NB4 (cell line): ENCODE results near the gene HTR2A.

Source experiments
- DNase-seq: peaks from one replicate; pipeline ENCODE4 v3.0.0; 2010; ENCODE audit warnings: low read depth
- H3K4me3 ChIP-seq: one replicate; pipeline ENCODE4 v1.5.1; 2011; ENCODE audit warnings: mild to moderate bottlenecking, low read depth, low read length, moderate library complexity
- MYC ChIP-seq: IDR thresholded peaks from 2 replicates; pipeline ENCODE4 v1.6.1; 2011; ENCODE audit warnings: low read depth, low read length
- POLR2A ChIP-seq: IDR thresholded peaks from 2 replicates; pipeline ENCODE4 v1.6.1; 2011; ENCODE audit warnings: mild to moderate bottlenecking; ENCODE audit not compliant: insufficient read length; ENCODE audit errors: extremely low read depth
- TF ChIP-seq, protein P1 (sequence below): IDR thresholded peaks from 2 replicates; pipeline ENCODE4 v1.6.1; 2011; ENCODE audit warnings: low read depth, low read length
- TF ChIP-seq, protein P2 (sequence below): IDR thresholded peaks from one replicate; pipeline ENCODE4 v1.5.1; 2012; ENCODE audit warnings: low read depth, low read length

Gene HTR2A

DNA sequence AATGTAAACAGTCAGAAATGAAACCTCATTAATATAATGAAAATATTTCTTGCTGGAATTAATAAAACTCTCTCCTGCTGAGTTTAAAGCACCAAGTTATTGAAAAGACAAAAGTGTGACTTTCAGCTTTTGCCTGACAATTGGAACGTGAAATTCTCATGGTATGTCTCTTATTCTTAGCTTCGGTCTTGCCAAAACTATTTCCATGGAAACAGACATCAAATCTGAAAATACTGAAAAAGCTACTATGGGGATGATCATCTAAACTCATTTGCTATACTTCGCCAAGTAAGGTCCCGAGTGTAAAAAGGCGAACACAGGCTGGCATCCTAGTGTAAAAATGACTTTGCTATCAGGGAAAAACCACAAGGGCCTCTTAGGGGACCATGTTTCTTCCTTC, 22.8 kb downstream of the HTR2A start:
- no peak overlapping the region for H3K4me3 ChIP-seq
- TF ChIP-seq, protein P1, sequence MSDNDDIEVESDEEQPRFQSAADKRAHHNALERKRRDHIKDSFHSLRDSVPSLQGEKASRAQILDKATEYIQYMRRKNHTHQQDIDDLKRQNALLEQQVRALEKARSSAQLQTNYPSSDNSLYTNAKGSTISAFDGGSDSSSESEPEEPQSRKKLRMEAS = no peak
- no peak for TF ChIP-seq POLR2A
- no peak for DNase-seq

DNA sequence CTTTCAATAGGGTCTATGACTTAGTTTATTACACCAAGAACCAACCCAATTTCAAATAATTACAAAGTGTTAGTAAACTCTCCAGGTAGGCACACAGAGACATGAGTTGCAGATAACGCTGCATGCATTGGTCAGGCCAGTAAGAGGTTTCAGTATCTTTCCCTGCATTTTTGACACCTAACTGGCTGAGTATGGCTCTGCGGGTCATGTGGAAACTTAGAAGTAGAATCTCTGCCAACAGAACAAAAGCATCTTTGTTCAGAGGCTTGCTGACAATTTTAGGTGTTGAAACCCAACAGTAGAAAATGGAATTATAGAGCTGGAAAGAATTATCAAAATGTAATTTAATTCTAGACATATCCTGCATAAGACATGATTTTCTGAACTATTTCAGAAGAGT, 25.3 kb downstream of the HTR2A start:
- no peak for DNase-seq
- TF ChIP-seq, protein P1 = no peak
- TF ChIP-seq POLR2A (no peak), MYC (no peak)
- TF ChIP-seq, protein P2, sequence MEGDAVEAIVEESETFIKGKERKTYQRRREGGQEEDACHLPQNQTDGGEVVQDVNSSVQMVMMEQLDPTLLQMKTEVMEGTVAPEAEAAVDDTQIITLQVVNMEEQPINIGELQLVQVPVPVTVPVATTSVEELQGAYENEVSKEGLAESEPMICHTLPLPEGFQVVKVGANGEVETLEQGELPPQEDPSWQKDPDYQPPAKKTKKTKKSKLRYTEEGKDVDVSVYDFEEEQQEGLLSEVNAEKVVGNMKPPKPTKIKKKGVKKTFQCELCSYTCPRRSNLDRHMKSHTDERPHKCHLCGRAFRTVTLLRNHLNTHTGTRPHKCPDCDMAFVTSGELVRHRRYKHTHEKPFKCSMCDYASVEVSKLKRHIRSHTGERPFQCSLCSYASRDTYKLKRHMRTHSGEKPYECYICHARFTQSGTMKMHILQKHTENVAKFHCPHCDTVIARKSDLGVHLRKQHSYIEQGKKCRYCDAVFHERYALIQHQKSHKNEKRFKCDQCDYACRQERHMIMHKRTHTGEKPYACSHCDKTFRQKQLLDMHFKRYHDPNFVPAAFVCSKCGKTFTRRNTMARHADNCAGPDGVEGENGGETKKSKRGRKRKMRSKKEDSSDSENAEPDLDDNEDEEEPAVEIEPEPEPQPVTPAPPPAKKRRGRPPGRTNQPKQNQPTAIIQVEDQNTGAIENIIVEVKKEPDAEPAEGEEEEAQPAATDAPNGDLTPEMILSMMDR = no peak
- no peak overlapping the region for H3K4me3 ChIP-seq

DNA sequence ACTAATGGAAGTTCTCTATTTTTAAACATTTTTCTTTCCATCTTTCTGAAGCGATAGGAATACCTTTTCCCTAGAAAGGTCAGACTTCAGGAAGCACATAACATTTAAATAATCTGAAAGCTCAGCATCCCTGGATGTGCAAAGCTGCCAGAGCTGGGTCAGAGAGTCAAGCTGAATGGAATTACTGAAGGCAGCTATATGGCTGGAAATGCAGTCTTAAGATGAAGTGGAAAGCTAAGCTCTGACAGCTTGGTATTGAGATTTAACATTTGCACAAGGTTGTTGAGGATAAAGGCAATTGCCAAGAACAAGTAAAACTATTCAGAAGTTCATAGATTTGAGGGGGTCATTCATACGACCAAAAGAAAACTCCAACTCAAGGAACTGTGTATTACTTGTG, 28.8 kb downstream of the HTR2A start:
- no peak overlapping the region for H3K4me3 ChIP-seq
- DNase-seq = no peak
- TF ChIP-seq, protein P2 = no peak
- TF ChIP-seq, protein P1 = no peak
- TF ChIP-seq POLR2A (no peak), MYC (no peak)

DNA sequence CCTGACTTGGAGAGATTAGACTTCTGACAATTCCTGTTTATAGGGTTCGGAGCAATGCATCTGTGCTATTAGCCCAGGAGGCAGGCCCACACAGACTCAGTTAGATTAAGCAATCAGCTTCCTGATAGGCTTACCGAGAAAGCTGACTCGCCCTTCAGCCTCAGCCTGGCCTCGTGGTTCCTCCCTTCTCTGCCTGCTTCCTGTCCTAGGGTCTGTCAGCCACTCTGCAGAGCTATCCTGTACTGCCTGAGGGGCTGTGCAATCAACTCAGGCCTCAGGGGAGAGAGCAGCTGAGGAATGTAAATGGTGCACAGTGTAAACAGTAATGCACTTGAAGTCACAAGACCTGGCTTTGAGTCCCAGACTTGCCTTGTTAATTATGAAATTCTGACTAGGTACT, 30.7 kb downstream of the HTR2A start:
- DNase-seq = peak; percentile 98
- no peak overlapping the region for H3K4me3 ChIP-seq
- TF ChIP-seq MYC (peak; percentile 98), POLR2A (peak; percentile 30)
- TF ChIP-seq, protein P2 = no peak
- TF ChIP-seq, protein P1 = peak; percentile 98

DNA sequence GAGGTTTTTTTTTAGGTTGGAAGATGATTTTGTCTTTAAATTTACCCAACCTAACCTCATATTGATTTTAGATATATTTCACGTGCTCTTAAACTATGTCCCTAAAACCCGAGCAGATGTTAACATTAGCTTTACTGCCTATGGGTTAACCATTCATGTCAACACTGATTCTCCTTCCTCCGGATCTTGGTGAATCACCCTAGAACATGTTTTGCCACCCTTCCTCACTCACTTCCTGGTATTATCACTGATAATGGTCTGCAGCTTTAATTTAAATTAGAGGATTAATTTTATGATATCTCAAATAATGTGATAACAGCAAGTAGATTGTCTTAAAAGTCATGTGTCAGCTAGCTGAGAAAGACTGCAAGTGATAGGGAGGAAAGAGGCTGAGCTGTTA, 31.9 kb downstream of the HTR2A start:
- H3K4me3 ChIP-seq = no peak overlapping the region
- DNase-seq = peak; percentile 15
- TF ChIP-seq POLR2A = no peak

DNA sequence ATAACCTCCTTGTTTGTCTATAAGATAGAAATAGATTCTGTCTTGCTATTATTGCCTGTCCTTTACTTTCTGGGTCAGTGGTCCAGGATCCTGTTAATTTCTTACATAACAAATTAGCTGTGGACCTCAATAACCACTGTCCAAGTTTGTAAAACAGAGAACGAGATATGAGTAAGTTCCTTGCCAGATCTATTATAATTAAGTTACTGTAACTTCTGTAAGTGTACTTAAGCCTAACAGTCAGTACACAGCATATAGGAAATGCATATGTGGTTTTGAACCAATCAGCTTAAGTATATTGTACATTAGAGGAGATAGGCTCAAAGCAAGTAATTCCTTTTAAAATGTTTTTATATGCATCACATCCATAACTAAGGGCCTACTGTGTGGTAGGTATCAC, 34.9 kb downstream of the HTR2A start:
- no peak for DNase-seq
- no peak for TF ChIP-seq POLR2A
- no peak for TF ChIP-seq MYC
- TF ChIP-seq, protein P1 = no peak
- no peak overlapping the region for H3K4me3 ChIP-seq

DNA sequence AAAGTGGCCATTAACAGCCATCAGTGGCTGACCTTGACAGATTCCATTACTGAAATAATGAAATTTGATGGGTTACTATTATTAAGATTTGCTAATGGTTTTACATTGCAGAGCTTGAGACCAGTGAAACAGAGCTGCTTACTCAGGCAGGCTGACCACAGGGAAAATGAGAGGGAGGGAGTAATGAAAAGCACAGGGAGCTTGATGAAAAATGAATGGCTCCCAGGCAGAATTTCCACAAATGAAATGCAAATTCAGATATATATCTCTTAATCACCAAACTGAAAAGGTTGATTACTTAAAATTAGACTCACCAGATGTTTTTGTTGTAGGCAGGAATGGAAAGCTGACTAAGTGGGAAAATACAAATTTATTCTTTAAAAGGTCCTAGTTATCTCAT, 36.1 kb downstream of the HTR2A start:
- TF ChIP-seq MYC = no peak
- TF ChIP-seq POLR2A = no peak
- TF ChIP-seq, protein P2 = no peak
- TF ChIP-seq, protein P1 = no peak
- no peak overlapping the region for H3K4me3 ChIP-seq
- DNase-seq = no peak
